Right cardiac atrium (tissue), 5 donors: ENCODE results near the gene GSC2. TPM values are rescaled to one million over a fixed set of nuclear protein-coding genes. Genes with fewer than 3 reads are reported as not detected.

Experiments
- ATAC-seq, 2 donors: fragments of 200-7000 bp; cut with Tn5 transposase; one replicate each; pipeline versions ENCODE4 v1.8.0 to v1.9.1; 2020; ENCODE audit warnings: moderate library complexity in 2 of 2, mild to moderate bottlenecking in 1 of 2
- DNase-seq, 3 donors: peaks; one replicate each; pipeline ENCODE4 v3.0.0-alpha.2; 2020
- H3K27ac ChIP-seq: one replicate; pipeline ENCODE4 v1.5.1; 2013; ENCODE audit warnings: mild to moderate bottlenecking, low read length, control low read depth, moderate library complexity
- H3K27me3 ChIP-seq: one replicate; pipeline ENCODE4 v1.6.1; 2013; ENCODE audit not compliant: control insufficient read depth, insufficient read depth
- H3K4me1 ChIP-seq: one replicate; pipeline ENCODE4 v1.6.1; 2013; ENCODE audit warnings: low read length; ENCODE audit not compliant: control insufficient read depth, insufficient read depth
- H3K4me3 ChIP-seq: one replicate; pipeline ENCODE4 v1.5.1; 2013; ENCODE audit warnings: low read length, control low read depth
- H3K9me3 ChIP-seq: one replicate; pipeline ENCODE4 v1.6.1; 2013; ENCODE audit warnings: low read length; ENCODE audit not compliant: control insufficient read depth
- WGBS: extraction: QIAGEN DNeasy Blood & Tissue Kit; methylation state at CpG from one replicate; pipeline ENCODE4 v1.1.7; 2013; 5-methylcytosine and 5-hydroxymethylcytosine counted together
- intact Hi-C, 4 donors: fragments of 100-400 bp; cut with DNase I; formaldehyde crosslinking; loops; one replicate each; pipeline versions ENCODE4 v1.11.0 to v1.14.0; 2022 to 2023
- polyA plus RNA-seq: library from polyadenylated mRNA; stranded (reverse); fragments of 200-250 nt; gene quantifications from one replicate; pipeline ENCODE4 v1.2.3, GENCODE V29; 2013
- total RNA-seq, 4 donors: library from RNA; stranded (reverse); fragmentation: NEBNext Ultra II Directional; extraction: Animal tissue kit (Norgen Biotek cat#: 25700); gene quantifications; one replicate each; pipeline ENCODE4 v1.2.1, GENCODE V29; 2021
- donor health status: healthy with polysubstance abuse.
- donor health status: DM: no; HTN: yes; CAD: no.
- donor health status: DM: no; HTN: no; CAD: no.
- donor health status: DM: no; HTN: yes; CAD: no; lungs with severe emphysema.
- donor health status: DM: yes; HTN: yes; CAD: no.

GSC2 gene
- total and polyA plus RNA-seq, 5 donors = not detected

DNA sequence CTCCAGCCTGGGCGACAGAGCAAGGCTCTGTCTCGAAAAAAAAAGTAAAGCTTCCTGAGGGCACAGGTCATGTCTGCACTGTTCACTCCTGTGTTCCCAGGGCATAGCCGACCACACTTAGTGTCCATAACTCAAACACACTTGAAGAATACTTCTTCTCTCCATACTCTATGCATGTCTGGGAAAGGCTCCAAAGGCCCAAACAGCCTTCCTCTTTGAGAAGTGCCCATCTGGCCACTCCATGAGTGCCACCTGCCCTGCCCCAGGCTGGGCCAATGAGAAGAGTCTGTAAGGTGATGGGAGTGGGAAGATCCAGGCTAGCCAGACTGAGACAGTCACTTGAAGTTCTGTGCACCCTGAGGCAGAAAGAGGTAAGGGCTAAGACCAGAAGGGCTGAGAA is 52.6 kb downstream of the GSC2 start:
- peaks cover 4% of the 10 kb centered on the region for H3K4me1 ChIP-seq
- H3K4me3 ChIP-seq = no peak overlapping the region
- no peak overlapping the region for H3K27ac ChIP-seq
- no peaks in the 10 kb centered on the region for H3K27me3 ChIP-seq
- intact Hi-C loops = no loop called here
- ATAC-seq (no peak), DNase-seq (no peak)
- no peaks in the 10 kb centered on the region for H3K9me3 ChIP-seq
- 74% methylated on average over 3 of the region's 3 CpGs for WGBS

Other genes starting within 250 kb of the GSC2 start
- gene DGCR6, start 244.0 kb downstream of the GSC2 start, total RNA-seq = 10 to 100 TPM in 1 of 4 donors, 1 to 10 TPM in 3; 2.8 to 11.2 (median 6.2) TPM
- gene DGCR6, start 244.0 kb downstream of the GSC2 start, polyA plus RNA-seq = 3.6 TPM
- gene PRODH, start 214.0 kb downstream of the GSC2 start, total RNA-seq = 1 to 10 TPM in 3 of 4 donors, under 1 TPM in 1; 0.75 to 9.7 (median 3.7) TPM
- 2.8 TPM for gene PRODH, start 214.0 kb downstream of the GSC2 start, polyA plus RNA-seq
- 10 to 100 TPM; 28.9 to 38.8 (median 35.4) TPM for gene DGCR2, start 27.9 kb downstream of the GSC2 start, total RNA-seq
- 34.9 TPM for gene DGCR2, start 27.9 kb downstream of the GSC2 start, polyA plus RNA-seq
- gene TSSK2, start 19.0 kb downstream of the GSC2 start, total RNA-seq = not detected
- gene TSSK2, start 19.0 kb downstream of the GSC2 start, polyA plus RNA-seq = 0.09 TPM
- 10 to 100 TPM in 3 of 4 donors, 1 to 10 TPM in 1; 9.3 to 11.1 (median 10.4) TPM for gene ESS2, start 5.6 kb downstream of the GSC2 start, total RNA-seq
- gene ESS2, start 5.6 kb downstream of the GSC2 start, polyA plus RNA-seq = 11.2 TPM
- 10 to 100 TPM; 11.2 to 25.2 (median 18.6) TPM for gene SLC25A1, start 28.4 kb upstream of the GSC2 start, total RNA-seq
- gene SLC25A1, start 28.4 kb upstream of the GSC2 start, polyA plus RNA-seq = 26.5 TPM
- 10 to 100 TPM; 16.6 to 26.7 (median 21.7) TPM for gene CLTCL1, start 141.4 kb upstream of the GSC2 start, total RNA-seq
- gene CLTCL1, start 141.4 kb upstream of the GSC2 start, polyA plus RNA-seq = 19.7 TPM